GM23338 (cell line): ENCODE results near the gene TTC39A. TPM values are rescaled to one million over a fixed set of nuclear protein-coding genes. Genes with fewer than 3 reads are reported as not detected.
A peak's percentile ranks its signal among the peaks of the same experiment; 100 is the strongest.

Experiments used
- ATAC-seq: fragments of 200-7000 bp; cut with Tn5 transposase; 3 replicates; pipeline ENCODE4 v1.9.1; 2020
- DNase-seq: peaks from one replicate; pipeline ENCODE4 v3.0.0-alpha.2; 2015; ENCODE audit warnings: low spot score
- H2AFZ ChIP-seq: fragments of 200-600 bp; sonication (generic); 2 replicates; pipeline ENCODE4 v1.8.0; 2016; ENCODE audit warnings: antibody characterized with exemption, mild to moderate bottlenecking, moderate library complexity
- H3F3A ChIP-seq: fragments of 200-600 bp; sonication (generic); replicated peaks from 2 replicates; pipeline ENCODE4 v1.8.0; 2017; ENCODE audit warnings: antibody characterized with exemption, mixed run types, low read depth
- H3K27ac ChIP-seq: fragments of 200-600 bp; sonication (generic); 2 replicates; pipeline ENCODE4 v1.6.1; 2016; ENCODE audit warnings: low read depth
- H3K27me3 ChIP-seq: fragments of 200-600 bp; sonication (generic); 2 replicates; pipeline ENCODE4 v1.8.0; 2016; ENCODE audit warnings: mild to moderate bottlenecking, mixed run types, moderate library complexity; ENCODE audit not compliant: insufficient read depth
- H3K36me3 ChIP-seq: fragments of 200-600 bp; sonication (generic); 2 replicates; pipeline ENCODE4 v1.8.0; 2016; ENCODE audit warnings: mild to moderate bottlenecking; ENCODE audit not compliant: insufficient read depth
- H3K4me1 ChIP-seq: fragments of 200-600 bp; sonication (generic); 2 replicates; pipeline ENCODE4 v1.8.0; 2016; ENCODE audit warnings: mild to moderate bottlenecking, moderate library complexity; ENCODE audit not compliant: insufficient read depth
- H3K4me2 ChIP-seq: fragments of 200-600 bp; sonication (generic); 2 replicates; pipeline ENCODE4 v1.7.1; 2017; ENCODE audit warnings: mixed run types
- H3K4me3 ChIP-seq: fragments of 200-600 bp; sonication (generic); 2 replicates; pipeline ENCODE4 v1.6.1; 2016; ENCODE audit warnings: mixed run types
- H3K79me2 ChIP-seq: fragments of 200-600 bp; sonication (generic); replicated peaks from 2 replicates; pipeline ENCODE4 v1.8.0; 2017; ENCODE audit warnings: mild to moderate bottlenecking; ENCODE audit not compliant: insufficient read depth
- H3K9me2 ChIP-seq: fragments of 200-600 bp; sonication (generic); 2 replicates; pipeline ENCODE4 v1.8.0; 2017; ENCODE audit not compliant: insufficient read depth
- H4K20me1 ChIP-seq: fragments of 200-600 bp; sonication (generic); replicated peaks from 2 replicates; pipeline ENCODE4 v1.8.0; 2017; ENCODE audit warnings: mild to moderate bottlenecking; ENCODE audit not compliant: insufficient read depth
- H3K27ac Mint-ChIP-seq: 2 replicates; pipeline ENCODE4 v1.8.0; 2020; ENCODE audit warnings: inconsistent platforms, mild to moderate bottlenecking, moderate library complexity, mixed read lengths
- H3K27me3 Mint-ChIP-seq: 3 replicates; pipeline ENCODE4 v1.8.0; 2022; ENCODE audit warnings: low read depth, mild to moderate bottlenecking, moderate library complexity, mixed read lengths, inconsistent platforms; ENCODE audit not compliant: insufficient read depth, poor library complexity
- H3K36me3 Mint-ChIP-seq: 3 replicates; pipeline ENCODE4 v1.8.0; 2021; ENCODE audit warnings: low read depth, mild to moderate bottlenecking, inconsistent platforms, moderate library complexity, mixed read lengths
- H3K4me1 Mint-ChIP-seq: 3 replicates; pipeline ENCODE4 v1.8.0; 2020; ENCODE audit warnings: mild to moderate bottlenecking, inconsistent platforms, mixed read lengths
- H3K4me3 Mint-ChIP-seq: 3 replicates; pipeline ENCODE4 v1.8.0; 2021; ENCODE audit warnings: moderate library complexity, mild to moderate bottlenecking, inconsistent platforms, mixed read lengths
- H3K9me3 Mint-ChIP-seq: 3 replicates; pipeline ENCODE4 v1.8.0; 2020; ENCODE audit warnings: moderate library complexity, mild to moderate bottlenecking, inconsistent platforms, mixed read lengths
- EZH2 ChIP-seq: fragments of 200-600 bp; sonication (generic); IDR thresholded peaks from one replicate; pipeline ENCODE4 v1.8.0; 2017; ENCODE audit warnings: antibody characterized with exemption, mild to moderate bottlenecking, low read depth; ENCODE audit not compliant: unreplicated experiment
- REST ChIP-seq: IDR thresholded peaks from one replicate; pipeline ENCODE4 v1.6.1; 2018; ENCODE audit warnings: antibody characterized with exemption; ENCODE audit not compliant: unreplicated experiment
- STAT1 ChIP-seq: IDR thresholded peaks from one replicate; pipeline ENCODE4 v1.6.1; 2016; ENCODE audit warnings: antibody characterized with exemption; ENCODE audit not compliant: unreplicated experiment
- ZNF114 ChIP-seq: fragments of 250-450 bp; sonication (Bioruptor Pico); IDR thresholded peaks from 2 replicates; pipeline ENCODE4 v1.5.0; 2020; ENCODE audit warnings: mild to moderate bottlenecking, moderate library complexity
- polyA plus RNA-seq: library from polyadenylated mRNA; unstranded; fragments of >200 nt; fragmentation: Nextera tagmentation; extraction: Ambion mirVana; gene quantifications from 2 replicates; pipeline ENCODE4 v1.2.1, GENCODE V29; 2016
- total RNA-seq: library from RNA; depleted of rRNA; stranded (reverse); fragments of >200 nt; shearing (Covaris generic); gene quantifications from 2 replicates; pipeline ENCODE4 v1.2.3, GENCODE V29; 2014
- TF ChIP-seq, protein P1 (sequence below): fragments of 250-450 bp; sonication (Bioruptor Pico); IDR thresholded peaks from 2 replicates; pipeline ENCODE4 v1.5.0; 2020; ENCODE audit warnings: mild to moderate bottlenecking, moderate library complexity

TTC39A gene
- total and polyA plus RNA-seq, 2 experiments from 2014 or later, result 2.3 to 7.1 TPM

GRCh38 chr1:51303751-51304251 lies 26.6 kb downstream of the TTC39A start (continued):
- TF ChIP-seq, protein P1, sequence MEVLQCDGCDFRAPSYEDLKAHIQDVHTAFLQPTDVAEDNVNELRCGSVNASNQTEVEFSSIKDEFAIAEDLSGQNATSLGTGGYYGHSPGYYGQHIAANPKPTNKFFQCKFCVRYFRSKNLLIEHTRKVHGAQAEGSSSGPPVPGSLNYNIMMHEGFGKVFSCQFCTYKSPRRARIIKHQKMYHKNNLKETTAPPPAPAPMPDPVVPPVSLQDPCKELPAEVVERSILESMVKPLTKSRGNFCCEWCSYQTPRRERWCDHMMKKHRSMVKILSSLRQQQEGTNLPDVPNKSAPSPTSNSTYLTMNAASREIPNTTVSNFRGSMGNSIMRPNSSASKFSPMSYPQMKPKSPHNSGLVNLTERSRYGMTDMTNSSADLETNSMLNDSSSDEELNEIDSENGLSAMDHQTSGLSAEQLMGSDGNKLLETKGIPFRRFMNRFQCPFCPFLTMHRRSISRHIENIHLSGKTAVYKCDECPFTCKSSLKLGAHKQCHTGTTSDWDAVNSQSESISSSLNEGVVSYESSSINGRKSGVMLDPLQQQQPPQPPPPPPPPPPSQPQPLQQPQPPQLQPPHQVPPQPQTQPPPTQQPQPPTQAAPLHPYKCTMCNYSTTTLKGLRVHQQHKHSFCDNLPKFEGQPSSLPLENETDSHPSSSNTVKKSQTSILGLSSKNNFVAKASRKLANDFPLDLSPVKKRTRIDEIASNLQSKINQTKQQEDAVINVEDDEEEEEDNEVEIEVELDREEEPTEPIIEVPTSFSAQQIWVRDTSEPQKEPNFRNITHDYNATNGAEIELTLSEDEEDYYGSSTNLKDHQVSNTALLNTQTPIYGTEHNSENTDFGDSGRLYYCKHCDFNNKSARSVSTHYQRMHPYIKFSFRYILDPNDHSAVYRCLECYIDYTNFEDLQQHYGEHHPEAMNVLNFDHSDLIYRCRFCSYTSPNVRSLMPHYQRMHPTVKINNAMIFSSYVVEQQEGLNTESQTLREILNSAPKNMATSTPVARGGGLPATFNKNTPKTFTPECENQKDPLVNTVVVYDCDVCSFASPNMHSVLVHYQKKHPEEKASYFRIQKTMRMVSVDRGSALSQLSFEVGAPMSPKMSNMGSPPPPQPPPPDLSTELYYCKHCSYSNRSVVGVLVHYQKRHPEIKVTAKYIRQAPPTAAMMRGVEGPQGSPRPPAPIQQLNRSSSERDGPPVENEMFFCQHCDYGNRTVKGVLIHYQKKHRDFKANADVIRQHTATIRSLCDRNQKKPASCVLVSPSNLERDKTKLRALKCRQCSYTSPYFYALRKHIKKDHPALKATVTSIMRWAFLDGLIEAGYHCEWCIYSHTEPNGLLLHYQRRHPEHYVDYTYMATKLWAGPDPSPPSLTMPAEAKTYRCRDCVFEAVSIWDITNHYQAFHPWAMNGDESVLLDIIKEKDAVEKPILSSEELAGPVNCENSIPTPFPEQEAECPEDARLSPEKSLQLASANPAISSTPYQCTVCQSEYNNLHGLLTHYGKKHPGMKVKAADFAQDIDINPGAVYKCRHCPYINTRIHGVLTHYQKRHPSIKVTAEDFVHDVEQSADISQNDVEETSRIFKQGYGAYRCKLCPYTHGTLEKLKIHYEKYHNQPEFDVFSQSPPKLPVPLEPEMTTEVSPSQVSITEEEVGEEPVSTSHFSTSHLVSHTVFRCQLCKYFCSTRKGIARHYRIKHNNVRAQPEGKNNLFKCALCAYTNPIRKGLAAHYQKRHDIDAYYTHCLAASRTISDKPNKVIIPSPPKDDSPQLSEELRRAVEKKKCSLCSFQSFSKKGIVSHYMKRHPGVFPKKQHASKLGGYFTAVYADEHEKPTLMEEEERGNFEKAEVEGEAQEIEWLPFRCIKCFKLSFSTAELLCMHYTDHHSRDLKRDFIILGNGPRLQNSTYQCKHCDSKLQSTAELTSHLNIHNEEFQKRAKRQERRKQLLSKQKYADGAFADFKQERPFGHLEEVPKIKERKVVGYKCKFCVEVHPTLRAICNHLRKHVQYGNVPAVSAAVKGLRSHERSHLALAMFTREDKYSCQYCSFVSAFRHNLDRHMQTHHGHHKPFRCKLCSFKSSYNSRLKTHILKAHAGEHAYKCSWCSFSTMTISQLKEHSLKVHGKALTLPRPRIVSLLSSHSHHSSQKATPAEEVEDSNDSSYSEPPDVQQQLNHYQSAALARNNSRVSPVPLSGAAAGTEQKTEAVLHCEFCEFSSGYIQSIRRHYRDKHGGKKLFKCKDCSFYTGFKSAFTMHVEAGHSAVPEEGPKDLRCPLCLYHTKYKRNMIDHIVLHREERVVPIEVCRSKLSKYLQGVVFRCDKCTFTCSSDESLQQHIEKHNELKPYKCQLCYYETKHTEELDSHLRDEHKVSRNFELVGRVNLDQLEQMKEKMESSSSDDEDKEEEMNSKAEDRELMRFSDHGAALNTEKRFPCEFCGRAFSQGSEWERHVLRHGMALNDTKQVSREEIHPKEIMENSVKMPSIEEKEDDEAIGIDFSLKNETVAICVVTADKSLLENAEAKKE (CRISPR knock-in tag), result no peak
- TF ChIP-seq EZH2 (no peak), STAT1 (no peak), REST (no peak), ZNF114 (CRISPR knock-in tag) (no peak)

DNA sequence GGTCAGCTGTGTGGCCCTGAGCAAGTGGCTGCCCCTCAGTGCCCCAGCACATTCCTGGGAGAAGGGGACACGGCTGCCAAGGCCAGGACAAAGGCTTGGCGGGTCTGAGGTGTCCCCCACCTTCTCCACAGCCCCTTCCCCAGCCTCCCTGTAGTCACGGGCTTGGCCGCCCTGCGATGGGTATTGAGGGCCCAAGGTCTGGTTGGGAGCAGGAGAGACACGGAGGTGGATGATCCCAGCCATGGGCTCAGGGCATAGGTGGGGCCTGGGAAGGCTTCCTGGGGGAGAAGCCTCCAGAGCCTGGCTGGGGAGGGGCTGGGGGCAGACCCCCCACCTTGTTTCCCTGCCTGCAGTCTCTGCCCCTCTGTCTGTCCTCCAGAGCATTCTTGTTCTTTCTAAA lies 27.0 kb downstream of the TTC39A start:
- Mint-ChIP-seq H3K4me1 (no peaks in the 10 kb centered on the region; the same call in 2 of the 3 replicates), H3K27me3 (peaks cover 10% of the 10 kb centered on the region), H3K9me3 (peaks cover 10% of the 10 kb centered on the region; the same call in 2 of the 3 replicates), H3K36me3 (no peaks in the 10 kb centered on the region; the same call in 2 of the 3 replicates), H3K27ac (0 out of 2 replicates have a peak overlapping the region, but pooled peaks have one; percentile 66), H3K4me3 (no peak overlapping the region)
- no peaks in the 10 kb centered on the region for H3K36me3 ChIP-seq
- DNase-seq (no peak), ATAC-seq (peak; percentile 18; the same call in 1 of the 3 replicates)
- no peaks in the 10 kb centered on the region for H4K20me1 ChIP-seq
- H3K27me3 ChIP-seq, result no peaks in the 10 kb centered on the region
- H3K4me3 ChIP-seq, result no peak overlapping the region
- H3K4me2 ChIP-seq, result no peak overlapping the region
- H3K9me2 ChIP-seq, result no peaks in the 10 kb centered on the region
- no peaks in the 10 kb centered on the region for H3K79me2 ChIP-seq
- H2AFZ ChIP-seq, result no peak overlapping the region
- no peaks in the 10 kb centered on the region for H3K4me1 ChIP-seq
- no peak overlapping the region for H3K27ac ChIP-seq
- no peaks in the 10 kb centered on the region for H3F3A ChIP-seq
- TF ChIP-seq, protein P1 (CRISPR knock-in tag), result no peak
- TF ChIP-seq EZH2, result no peak
